Loucy (cell line): ENCODE measurements around the gene SYNJ2.

Source experiments
- H2AFZ ChIP-seq: fragments of 200-600 bp; sonication (generic); 2 replicates; pipeline ENCODE4 v1.6.0; 2016; ENCODE audit warnings: antibody characterized with exemption, mild to moderate bottlenecking, low read length, moderate library complexity
- H3F3A ChIP-seq: fragments of 200-600 bp; 2 replicates; pipeline ENCODE4 v1.6.0; 2016; ENCODE audit warnings: antibody characterized with exemption, low read depth, mild to moderate bottlenecking
- H3K27me3 ChIP-seq: fragments of 200-600 bp; sonication (generic); 2 replicates; pipeline ENCODE4 v1.6.1; 2014; ENCODE audit warnings: low read length, mild to moderate bottlenecking; ENCODE audit not compliant: insufficient read depth, poor library complexity, severe bottlenecking
- H3K36me3 ChIP-seq: fragments of 200-600 bp; sonication (generic); 2 replicates; pipeline ENCODE4 v1.6.1; 2016; ENCODE audit warnings: low read length; ENCODE audit not compliant: insufficient read depth
- H3K4me1 ChIP-seq: fragments of 200-600 bp; sonication (generic); 2 replicates; pipeline ENCODE4 v1.5.1; 2014; ENCODE audit warnings: low read length, mild to moderate bottlenecking; ENCODE audit not compliant: insufficient read depth, poor library complexity, severe bottlenecking
- H3K4me2 ChIP-seq: fragments of 200-600 bp; sonication (generic); 2 replicates; pipeline ENCODE4 v1.6.0; 2014; ENCODE audit warnings: antibody characterized with exemption, low read length, low read depth, mild to moderate bottlenecking; ENCODE audit not compliant: poor library complexity, severe bottlenecking
- H3K4me3 ChIP-seq: fragments of 200-600 bp; sonication (generic); 2 replicates; pipeline ENCODE4 v1.5.1; 2014; ENCODE audit warnings: low read length, mild to moderate bottlenecking, mixed read lengths; ENCODE audit not compliant: poor library complexity, severe bottlenecking
- H3K79me2 ChIP-seq: fragments of 200-600 bp; sonication (generic); 2 replicates; pipeline ENCODE4 v1.6.1; 2014; ENCODE audit warnings: low read length; ENCODE audit not compliant: insufficient read depth
- H3K9ac ChIP-seq: fragments of 200-600 bp; sonication (generic); 2 replicates; pipeline ENCODE4 v1.6.0; 2014; ENCODE audit warnings: mild to moderate bottlenecking, low read depth, low read length, moderate library complexity; ENCODE audit not compliant: poor library complexity, severe bottlenecking
- H3K9me2 ChIP-seq: fragments of 200-600 bp; sonication (generic); replicated peaks from 2 replicates; pipeline ENCODE4 v1.6.1; 2016; ENCODE audit warnings: low read depth, low read length, mixed read lengths
- H3K9me3 ChIP-seq: fragments of 200-600 bp; sonication (generic); 2 replicates; pipeline ENCODE4 v1.6.1; 2014; ENCODE audit warnings: mild to moderate bottlenecking, antibody characterized with exemption, low read length, low read depth; ENCODE audit not compliant: insufficient read depth
- H4K20me1 ChIP-seq: fragments of 200-600 bp; sonication (generic); 2 replicates; pipeline ENCODE4 v1.6.0; 2014; ENCODE audit warnings: antibody characterized with exemption, low read length, mild to moderate bottlenecking; ENCODE audit not compliant: insufficient read depth, poor library complexity, severe bottlenecking
- EZH2phosphoT487 ChIP-seq: fragments of 200-600 bp; IDR thresholded peaks from 2 replicates; pipeline ENCODE4 v1.6.1; 2018; ENCODE audit warnings: antibody characterized with exemption, mild to moderate bottlenecking, moderate library complexity, borderline replicate concordance
- TF ChIP-seq, protein P1 (sequence below): fragments of 200-600 bp; sonication (generic); conservative IDR thresholded peaks from 2 replicates; pipeline ENCODE4 v1.5.1; 2014; ENCODE audit warnings: mild to moderate bottlenecking, antibody characterized with exemption, low read length

The SYNJ2 gene

DNA sequence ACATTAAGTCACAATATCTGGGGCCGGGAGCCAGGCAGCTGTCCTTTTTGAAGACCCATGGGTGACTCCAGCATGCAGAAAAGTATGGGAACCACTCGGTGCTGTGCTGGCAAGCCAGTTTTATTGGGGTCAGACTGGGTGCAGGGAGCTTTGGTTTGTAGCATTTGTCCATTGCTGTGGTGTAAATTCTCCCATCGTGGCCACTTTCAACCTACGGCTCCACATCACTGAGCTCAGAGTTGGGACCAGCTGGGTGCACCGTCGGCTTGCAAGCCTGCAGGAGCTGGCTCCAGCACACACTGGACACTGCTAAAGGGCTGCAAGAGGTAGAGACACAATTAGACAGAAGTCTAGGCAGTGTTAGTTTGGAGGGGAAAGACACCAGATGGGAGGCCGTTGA is 66.9 kb downstream of the SYNJ2 start:
- H2AFZ ChIP-seq = no peak overlapping the region
- no peaks in the 10 kb centered on the region for H3K9me3 ChIP-seq
- H3K4me3 ChIP-seq = no peak overlapping the region
- H3K79me2 ChIP-seq = no peaks in the 10 kb centered on the region
- H3K9ac ChIP-seq = no peak overlapping the region
- H3K36me3 ChIP-seq = peaks cover 3% of the 10 kb centered on the region; the same call in 1 of the 2 replicates
- no peaks in the 10 kb centered on the region for H4K20me1 ChIP-seq
- H3K9me2 ChIP-seq = no peaks in the 10 kb centered on the region
- no peaks in the 10 kb centered on the region for H3F3A ChIP-seq
- H3K4me1 ChIP-seq = peaks cover 13% of the 10 kb centered on the region
- TF ChIP-seq EZH2phosphoT487 = no peak
- TF ChIP-seq, protein P1, sequence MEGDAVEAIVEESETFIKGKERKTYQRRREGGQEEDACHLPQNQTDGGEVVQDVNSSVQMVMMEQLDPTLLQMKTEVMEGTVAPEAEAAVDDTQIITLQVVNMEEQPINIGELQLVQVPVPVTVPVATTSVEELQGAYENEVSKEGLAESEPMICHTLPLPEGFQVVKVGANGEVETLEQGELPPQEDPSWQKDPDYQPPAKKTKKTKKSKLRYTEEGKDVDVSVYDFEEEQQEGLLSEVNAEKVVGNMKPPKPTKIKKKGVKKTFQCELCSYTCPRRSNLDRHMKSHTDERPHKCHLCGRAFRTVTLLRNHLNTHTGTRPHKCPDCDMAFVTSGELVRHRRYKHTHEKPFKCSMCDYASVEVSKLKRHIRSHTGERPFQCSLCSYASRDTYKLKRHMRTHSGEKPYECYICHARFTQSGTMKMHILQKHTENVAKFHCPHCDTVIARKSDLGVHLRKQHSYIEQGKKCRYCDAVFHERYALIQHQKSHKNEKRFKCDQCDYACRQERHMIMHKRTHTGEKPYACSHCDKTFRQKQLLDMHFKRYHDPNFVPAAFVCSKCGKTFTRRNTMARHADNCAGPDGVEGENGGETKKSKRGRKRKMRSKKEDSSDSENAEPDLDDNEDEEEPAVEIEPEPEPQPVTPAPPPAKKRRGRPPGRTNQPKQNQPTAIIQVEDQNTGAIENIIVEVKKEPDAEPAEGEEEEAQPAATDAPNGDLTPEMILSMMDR = no peak
- no peaks in the 10 kb centered on the region for H3K27me3 ChIP-seq
- no peak overlapping the region for H3K4me2 ChIP-seq

GRCh38 chr6:158049055-158050028 is 67.7 kb downstream of the SYNJ2 start:
- H4K20me1 ChIP-seq = no peaks in the 10 kb centered on the region
- H3K79me2 ChIP-seq = no peaks in the 10 kb centered on the region
- peaks cover under 1% of the 10 kb centered on the region; the same call in 1 of the 2 replicates for H3K36me3 ChIP-seq
- no peak overlapping the region for H3K4me2 ChIP-seq
- H3K9ac ChIP-seq = no peak overlapping the region
- H3K4me3 ChIP-seq = no peak overlapping the region
- TF ChIP-seq, protein P1 = no peak
- TF ChIP-seq EZH2phosphoT487 = no peak
- H3F3A ChIP-seq = no peaks in the 10 kb centered on the region
- peaks cover 13% of the 10 kb centered on the region for H3K4me1 ChIP-seq
- H3K27me3 ChIP-seq = no peaks in the 10 kb centered on the region
- H2AFZ ChIP-seq = no peak overlapping the region
- H3K9me3 ChIP-seq = no peaks in the 10 kb centered on the region
- H3K9me2 ChIP-seq = no peaks in the 10 kb centered on the region

DNA sequence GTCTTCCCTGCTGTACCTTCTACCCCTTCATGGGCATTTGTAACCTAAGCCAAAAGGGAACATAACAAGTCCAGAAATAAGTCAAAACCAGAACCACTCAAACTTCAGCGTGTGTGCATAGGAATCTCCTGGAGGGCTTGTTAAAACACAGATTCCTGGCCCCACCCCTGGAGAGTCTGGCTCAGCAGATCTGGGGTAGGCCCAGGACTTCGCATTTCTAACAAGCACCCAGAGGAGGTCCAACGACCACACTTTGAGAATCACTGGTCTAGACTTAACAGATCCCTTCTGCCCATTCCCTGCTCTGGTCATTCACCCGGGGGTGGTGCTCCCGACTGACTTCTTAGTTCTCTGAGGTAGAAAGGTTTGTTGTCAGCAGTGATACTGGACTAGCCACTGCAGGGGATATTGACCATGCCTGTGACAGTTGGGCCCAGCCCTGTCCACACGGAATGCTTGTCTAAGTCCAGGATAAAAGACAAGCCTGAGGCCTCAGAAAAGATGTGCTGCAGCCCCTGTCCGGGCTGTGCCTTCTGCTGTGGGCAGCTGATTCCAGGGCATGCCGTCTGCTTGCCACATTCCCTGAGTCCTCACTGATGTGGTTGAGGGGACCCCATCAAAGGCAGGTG is 68.6 kb downstream of the SYNJ2 start:
- Histone ChIP-seq H3K9me2 (no peaks in the 10 kb centered on the region), H3K4me3 (no peak overlapping the region), H3F3A (no peaks in the 10 kb centered on the region), H3K27me3 (no peaks in the 10 kb centered on the region), H3K9me3 (no peaks in the 10 kb centered on the region), H3K79me2 (no peaks in the 10 kb centered on the region), H3K9ac (no peak overlapping the region), H2AFZ (no peak overlapping the region), H3K36me3 (no peaks in the 10 kb centered on the region; the same call in 1 of the 2 replicates), H4K20me1 (no peaks in the 10 kb centered on the region), H3K4me2 (no peak overlapping the region), H3K4me1 (peaks cover 13% of the 10 kb centered on the region)
- TF ChIP-seq EZH2phosphoT487 = no peak
- TF ChIP-seq, protein P1 = no peak
